WTC11 (cell line): ENCODE data around the gene WWOX. TPM values are rescaled to one million over a fixed set of nuclear protein-coding genes. Genes with fewer than 3 reads are reported as not detected.

ENCODE experiments used
- ATAC-seq: fragments of 200-7000 bp; cut with Tn5 transposase; 2 replicates; pipeline ENCODE4 v1.10.0; 2021; ENCODE audit warnings: mild to moderate bottlenecking, moderate library complexity
- CTCF ChIA-PET: fragments of 300-600 bp; sonication (Branson Sonifier 250); formaldehyde crosslinking; loops from one replicate; lab custom pipeline; 2021; ENCODE audit warnings: antibody characterized with exemption; lab: Charles Lee
- POLR2A ChIA-PET: fragments of 350-600 bp; sonication (Branson Sonifier 250); formaldehyde crosslinking; loops from one replicate; lab custom pipeline; 2021; ENCODE audit warnings: antibody characterized with exemption; lab: Charles Lee
- DNase-seq: peaks from one replicate; pipeline ENCODE4 v3.0.0; 2021; ENCODE audit warnings: low spot score
- H3K27ac Mint-ChIP-seq: 2 replicates; pipeline ENCODE4 v1.8.0; 2021; ENCODE audit warnings: mixed read lengths
- H3K27me3 Mint-ChIP-seq: 2 replicates; pipeline ENCODE4 v1.8.0; 2021; ENCODE audit warnings: low read depth, mild to moderate bottlenecking, moderate library complexity, mixed read lengths
- H3K36me3 Mint-ChIP-seq: 2 replicates; pipeline ENCODE4 v1.8.0; 2021; ENCODE audit warnings: mixed read lengths
- H3K4me1 Mint-ChIP-seq: 2 replicates; pipeline ENCODE4 v1.8.0; 2022; ENCODE audit warnings: mixed read lengths
- H3K4me3 Mint-ChIP-seq: 2 replicates; pipeline ENCODE4 v1.8.0; 2021; ENCODE audit warnings: mild to moderate bottlenecking, moderate library complexity, mixed read lengths
- H3K9me3 Mint-ChIP-seq: 2 replicates; pipeline ENCODE4 v1.8.0; 2021; ENCODE audit warnings: mixed read lengths
- CBFB ChIP-seq: sonication (generic); formaldehyde crosslinking; IDR thresholded peaks from 2 replicates; pipeline ENCODE4 v1.8.1; 2022; ENCODE audit warnings: mild to moderate bottlenecking, low read depth, missing genetic modification reagents
- CREB1 ChIP-seq: sonication (generic); formaldehyde crosslinking; IDR thresholded peaks from 2 replicates; pipeline ENCODE4 v1.8.0; 2023; ENCODE audit warnings: mild to moderate bottlenecking, missing genetic modification reagents
- GABPB1 ChIP-seq: sonication (generic); formaldehyde crosslinking; IDR thresholded peaks from 2 replicates; pipeline ENCODE4 v1.8.1; 2023; ENCODE audit warnings: mild to moderate bottlenecking, missing genetic modification reagents
- JAZF1 ChIP-seq: fragments of 250-450 bp; sonication (Bioruptor Pico); IDR thresholded peaks from 2 replicates; pipeline ENCODE4 v1.9.0; 2021; ENCODE audit warnings: moderate library complexity, mild to moderate bottlenecking, inconsistent platforms
- JUN ChIP-seq: sonication (generic); formaldehyde crosslinking; IDR thresholded peaks from 2 replicates; pipeline ENCODE4 v1.8.0; 2023; ENCODE audit warnings: mild to moderate bottlenecking, missing genetic modification reagents
- KAT7 ChIP-seq: sonication (generic); formaldehyde crosslinking; IDR thresholded peaks from 2 replicates; pipeline ENCODE4 v1.8.1; 2023; ENCODE audit warnings: missing genetic modification reagents, mild to moderate bottlenecking, borderline replicate concordance
- MXD4 ChIP-seq: fragments of 250-450 bp; sonication (Bioruptor Pico); IDR thresholded peaks from 2 replicates; pipeline ENCODE4 v1.8.0; 2021; ENCODE audit warnings: mild to moderate bottlenecking, moderate library complexity, borderline replicate concordance
- NR3C1 ChIP-seq: sonication (generic); formaldehyde crosslinking; conservative IDR thresholded peaks from 2 replicates; pipeline ENCODE4 v1.8.1; 2023; ENCODE audit warnings: low read depth, mild to moderate bottlenecking, missing genetic modification reagents
- PRRX2 ChIP-seq: fragments of 250-450 bp; sonication (Bioruptor Pico); IDR thresholded peaks from 2 replicates; pipeline ENCODE4 v1.8.0; 2021; ENCODE audit warnings: mild to moderate bottlenecking
- RELA ChIP-seq: sonication (generic); formaldehyde crosslinking; IDR thresholded peaks from 2 replicates; pipeline ENCODE4 v1.8.1; 2022; ENCODE audit warnings: missing genetic modification reagents, mild to moderate bottlenecking, borderline replicate concordance
- SP1 ChIP-seq: sonication (generic); formaldehyde crosslinking; conservative IDR thresholded peaks from 2 replicates; pipeline ENCODE4 v1.8.1; 2022; ENCODE audit warnings: missing genetic modification reagents
- ZBTB21 ChIP-seq: sonication (generic); formaldehyde crosslinking; IDR thresholded peaks from 2 replicates; pipeline ENCODE4 v1.8.1; 2023; ENCODE audit warnings: mild to moderate bottlenecking, missing genetic modification reagents, borderline replicate concordance
- ZNF121 ChIP-seq: sonication (generic); formaldehyde crosslinking; IDR thresholded peaks from 2 replicates; pipeline ENCODE4 v1.8.0; 2023; ENCODE audit warnings: missing genetic modification reagents
- ZNF138 ChIP-seq: sonication (generic); formaldehyde crosslinking; conservative IDR thresholded peaks from 2 replicates; pipeline ENCODE4 v1.8.1; 2022; ENCODE audit warnings: mild to moderate bottlenecking, moderate library complexity, missing genetic modification reagents
- ZNF219 ChIP-seq: sonication (generic); formaldehyde crosslinking; IDR thresholded peaks from 2 replicates; pipeline ENCODE4 v1.8.0; 2023; ENCODE audit warnings: missing genetic modification reagents, mild to moderate bottlenecking, borderline replicate concordance
- ZNF263 ChIP-seq: sonication (generic); formaldehyde crosslinking; IDR thresholded peaks from 2 replicates; pipeline ENCODE4 v1.8.1; 2022; ENCODE audit warnings: low read depth, mild to moderate bottlenecking, moderate library complexity, missing genetic modification reagents
- ZNF423 ChIP-seq: fragments of 250-450 bp; sonication (Bioruptor Pico); IDR thresholded peaks from 2 replicates; pipeline ENCODE4 v2.1.2; 2022; ENCODE audit warnings: mild to moderate bottlenecking, moderate library complexity
- ZNF671 ChIP-seq: fragments of 250-450 bp; sonication (Bioruptor Pico); IDR thresholded peaks from 2 replicates; pipeline ENCODE4 v1.8.0; 2021; ENCODE audit warnings: mild to moderate bottlenecking
- total RNA-seq: library from RNA; stranded (reverse); gene quantifications from 3 replicates; pipeline ENCODE4 v1.2.3, GENCODE V29; 2021
- TF ChIP-seq, protein P1 (sequence below): sonication (generic); formaldehyde crosslinking; IDR thresholded peaks from 2 replicates; pipeline ENCODE4 v1.8.1; 2023; ENCODE audit warnings: mild to moderate bottlenecking, missing genetic modification reagents, borderline replicate concordance
- TF ChIP-seq, protein P2 (sequence below): sonication (generic); formaldehyde crosslinking; IDR thresholded peaks from 2 replicates; pipeline ENCODE4 v1.8.0; 2022; ENCODE audit warnings: mild to moderate bottlenecking, missing genetic modification reagents
- TF ChIP-seq, protein P3 (sequence below): sonication (generic); formaldehyde crosslinking; conservative IDR thresholded peaks from 2 replicates; pipeline ENCODE4 v1.8.1; 2023; ENCODE audit warnings: mild to moderate bottlenecking, low read depth, missing genetic modification reagents, moderate library complexity

WWOX gene
- total RNA-seq, 1 experiment from 2014 or later = 15.7 TPM

DNA sequence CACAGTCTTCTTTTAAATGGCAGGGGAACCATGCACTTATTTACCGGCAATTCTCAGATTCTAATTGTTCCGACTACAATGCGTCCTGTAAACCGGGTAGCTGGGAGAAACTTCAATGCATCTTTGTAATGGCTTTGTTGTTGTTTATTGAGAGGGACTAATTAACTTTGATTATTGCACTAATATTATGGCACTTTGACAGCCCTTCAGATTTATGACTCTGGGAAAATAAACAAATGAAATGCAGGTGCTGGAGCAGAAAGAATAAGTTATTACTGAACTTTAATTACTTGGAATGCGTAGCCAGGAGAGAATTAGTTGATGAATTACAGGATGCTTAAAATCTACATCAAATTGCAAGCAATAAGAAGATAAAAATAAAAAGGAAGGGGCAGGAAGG, 77.0 kb downstream of the WWOX start:
- ChIA-PET POLR2A (no interaction called here), CTCF (no interaction called here)
- no peaks in the 10 kb centered on the region for H3K9me3 Mint-ChIP-seq
- no peaks in the 10 kb centered on the region for H3K36me3 Mint-ChIP-seq
- TF ChIP-seq GABPB1 (CRISPR knock-in tag) (no peak), ZNF263 (CRISPR knock-in tag) (no peak), CBFB (CRISPR knock-in tag) (no peak), ZNF671 (CRISPR knock-in tag) (no peak), KAT7 (CRISPR knock-in tag) (no peak), PRRX2 (CRISPR knock-in tag) (no peak), NR3C1 (CRISPR knock-in tag) (no peak), MXD4 (CRISPR knock-in tag) (no peak), ZBTB21 (CRISPR knock-in tag) (no peak), ZNF219 (CRISPR knock-in tag) (no peak), SP1 (CRISPR knock-in tag) (no peak), ZNF121 (CRISPR knock-in tag) (no peak), ZNF423 (no peak)
- TF ChIP-seq, protein P1, sequence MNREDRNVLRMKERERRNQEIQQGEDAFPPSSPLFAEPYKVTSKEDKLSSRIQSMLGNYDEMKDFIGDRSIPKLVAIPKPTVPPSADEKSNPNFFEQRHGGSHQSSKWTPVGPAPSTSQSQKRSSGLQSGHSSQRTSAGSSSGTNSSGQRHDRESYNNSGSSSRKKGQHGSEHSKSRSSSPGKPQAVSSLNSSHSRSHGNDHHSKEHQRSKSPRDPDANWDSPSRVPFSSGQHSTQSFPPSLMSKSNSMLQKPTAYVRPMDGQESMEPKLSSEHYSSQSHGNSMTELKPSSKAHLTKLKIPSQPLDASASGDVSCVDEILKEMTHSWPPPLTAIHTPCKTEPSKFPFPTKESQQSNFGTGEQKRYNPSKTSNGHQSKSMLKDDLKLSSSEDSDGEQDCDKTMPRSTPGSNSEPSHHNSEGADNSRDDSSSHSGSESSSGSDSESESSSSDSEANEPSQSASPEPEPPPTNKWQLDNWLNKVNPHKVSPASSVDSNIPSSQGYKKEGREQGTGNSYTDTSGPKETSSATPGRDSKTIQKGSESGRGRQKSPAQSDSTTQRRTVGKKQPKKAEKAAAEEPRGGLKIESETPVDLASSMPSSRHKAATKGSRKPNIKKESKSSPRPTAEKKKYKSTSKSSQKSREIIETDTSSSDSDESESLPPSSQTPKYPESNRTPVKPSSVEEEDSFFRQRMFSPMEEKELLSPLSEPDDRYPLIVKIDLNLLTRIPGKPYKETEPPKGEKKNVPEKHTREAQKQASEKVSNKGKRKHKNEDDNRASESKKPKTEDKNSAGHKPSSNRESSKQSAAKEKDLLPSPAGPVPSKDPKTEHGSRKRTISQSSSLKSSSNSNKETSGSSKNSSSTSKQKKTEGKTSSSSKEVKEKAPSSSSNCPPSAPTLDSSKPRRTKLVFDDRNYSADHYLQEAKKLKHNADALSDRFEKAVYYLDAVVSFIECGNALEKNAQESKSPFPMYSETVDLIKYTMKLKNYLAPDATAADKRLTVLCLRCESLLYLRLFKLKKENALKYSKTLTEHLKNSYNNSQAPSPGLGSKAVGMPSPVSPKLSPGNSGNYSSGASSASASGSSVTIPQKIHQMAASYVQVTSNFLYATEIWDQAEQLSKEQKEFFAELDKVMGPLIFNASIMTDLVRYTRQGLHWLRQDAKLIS (CRISPR knock-in tag) = no peak
- TF ChIP-seq, all 79 proteins: peak for 0
- H3K4me1 Mint-ChIP-seq = peaks cover 11% of the 10 kb centered on the region
- DNase-seq (no peak), ATAC-seq (no peak)
- no peaks in the 10 kb centered on the region for H3K27me3 Mint-ChIP-seq
- H3K27ac Mint-ChIP-seq = no peak overlapping the region
- no peak overlapping the region for H3K4me3 Mint-ChIP-seq

DNA sequence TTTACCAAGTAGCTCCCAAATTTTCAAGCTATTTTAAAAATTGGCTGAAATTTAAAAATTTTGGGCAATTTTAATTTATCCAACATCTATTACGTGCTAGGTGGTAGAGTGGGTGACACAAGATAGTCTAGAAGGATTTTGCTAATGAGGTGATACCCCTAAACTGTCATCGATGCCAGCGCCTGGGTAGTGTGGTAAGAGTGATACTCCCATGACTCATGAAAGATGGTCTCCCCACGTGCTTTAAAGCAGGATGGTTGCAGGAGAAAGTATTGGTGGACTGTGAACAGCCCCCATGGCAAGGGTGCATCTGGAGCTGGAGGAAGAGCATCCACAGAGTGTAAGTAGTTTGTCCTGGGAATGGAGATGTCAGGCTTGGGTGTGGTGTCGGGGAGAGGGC, 77.8 kb downstream of the WWOX start:
- DNase-seq (no peak), ATAC-seq (no peak)
- Mint-ChIP-seq H3K9me3 (no peaks in the 10 kb centered on the region), H3K27me3 (no peaks in the 10 kb centered on the region), H3K27ac (no peak overlapping the region), H3K4me3 (no peak overlapping the region), H3K36me3 (no peaks in the 10 kb centered on the region), H3K4me1 (peaks cover 11% of the 10 kb centered on the region)
- POLR2A ChIA-PET = no interaction called here
- TF ChIP-seq JAZF1 (CRISPR knock-in tag) = no peak
- CTCF ChIA-PET = interaction anchor here (0.6 kb wide), 1 partner anchor 54 kb away, joined by 3 read pairs; no protein-coding TSS in a partner anchor

DNA sequence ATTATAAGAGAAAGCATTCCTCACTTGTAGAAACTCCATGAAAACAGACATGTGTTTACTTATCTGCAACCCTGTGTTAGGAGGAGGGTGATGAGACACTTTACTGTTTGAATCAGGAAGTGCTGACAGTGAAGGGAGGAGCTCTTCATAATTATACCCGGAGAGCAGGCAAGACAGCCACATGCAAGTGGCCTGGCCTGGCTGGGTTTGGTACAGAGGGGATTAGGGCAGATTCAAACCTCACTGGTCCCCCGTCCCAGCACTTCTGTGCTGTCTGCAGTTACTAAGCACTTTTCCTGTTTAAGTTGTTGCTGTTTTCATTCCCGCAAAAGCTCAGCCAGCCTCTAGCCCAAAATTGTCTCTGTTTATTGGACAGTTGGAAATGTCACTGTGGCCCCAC, 78.5 kb downstream of the WWOX start:
- POLR2A ChIA-PET = no interaction called here
- Mint-ChIP-seq H3K27me3 (no peaks in the 10 kb centered on the region), H3K27ac (no peak overlapping the region), H3K36me3 (no peaks in the 10 kb centered on the region), H3K4me3 (no peak overlapping the region), H3K4me1 (peaks cover 11% of the 10 kb centered on the region), H3K9me3 (no peaks in the 10 kb centered on the region)
- DNase-seq = no peak
- TF ChIP-seq, protein P2, sequence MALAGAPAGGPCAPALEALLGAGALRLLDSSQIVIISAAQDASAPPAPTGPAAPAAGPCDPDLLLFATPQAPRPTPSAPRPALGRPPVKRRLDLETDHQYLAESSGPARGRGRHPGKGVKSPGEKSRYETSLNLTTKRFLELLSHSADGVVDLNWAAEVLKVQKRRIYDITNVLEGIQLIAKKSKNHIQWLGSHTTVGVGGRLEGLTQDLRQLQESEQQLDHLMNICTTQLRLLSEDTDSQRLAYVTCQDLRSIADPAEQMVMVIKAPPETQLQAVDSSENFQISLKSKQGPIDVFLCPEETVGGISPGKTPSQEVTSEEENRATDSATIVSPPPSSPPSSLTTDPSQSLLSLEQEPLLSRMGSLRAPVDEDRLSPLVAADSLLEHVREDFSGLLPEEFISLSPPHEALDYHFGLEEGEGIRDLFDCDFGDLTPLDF = no peak
- TF ChIP-seq JUN (no peak), RELA (CRISPR knock-in tag) (no peak), ZNF138 (no peak), CREB1 (CRISPR knock-in tag) (no peak)
- TF ChIP-seq, protein P3, sequence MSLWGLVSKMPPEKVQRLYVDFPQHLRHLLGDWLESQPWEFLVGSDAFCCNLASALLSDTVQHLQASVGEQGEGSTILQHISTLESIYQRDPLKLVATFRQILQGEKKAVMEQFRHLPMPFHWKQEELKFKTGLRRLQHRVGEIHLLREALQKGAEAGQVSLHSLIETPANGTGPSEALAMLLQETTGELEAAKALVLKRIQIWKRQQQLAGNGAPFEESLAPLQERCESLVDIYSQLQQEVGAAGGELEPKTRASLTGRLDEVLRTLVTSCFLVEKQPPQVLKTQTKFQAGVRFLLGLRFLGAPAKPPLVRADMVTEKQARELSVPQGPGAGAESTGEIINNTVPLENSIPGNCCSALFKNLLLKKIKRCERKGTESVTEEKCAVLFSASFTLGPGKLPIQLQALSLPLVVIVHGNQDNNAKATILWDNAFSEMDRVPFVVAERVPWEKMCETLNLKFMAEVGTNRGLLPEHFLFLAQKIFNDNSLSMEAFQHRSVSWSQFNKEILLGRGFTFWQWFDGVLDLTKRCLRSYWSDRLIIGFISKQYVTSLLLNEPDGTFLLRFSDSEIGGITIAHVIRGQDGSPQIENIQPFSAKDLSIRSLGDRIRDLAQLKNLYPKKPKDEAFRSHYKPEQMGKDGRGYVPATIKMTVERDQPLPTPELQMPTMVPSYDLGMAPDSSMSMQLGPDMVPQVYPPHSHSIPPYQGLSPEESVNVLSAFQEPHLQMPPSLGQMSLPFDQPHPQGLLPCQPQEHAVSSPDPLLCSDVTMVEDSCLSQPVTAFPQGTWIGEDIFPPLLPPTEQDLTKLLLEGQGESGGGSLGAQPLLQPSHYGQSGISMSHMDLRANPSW (CRISPR knock-in tag) = no peak
- TF ChIP-seq, all 79 proteins: peak for 0
- no peak; the same call in 1 of the 2 replicates for ATAC-seq
- CTCF ChIA-PET = interaction anchor here (0.6 kb wide), 1 partner anchor 59 kb away, joined by 3 read pairs; no protein-coding TSS in a partner anchor
